HEK293T (cell line): ENCODE results near the gene FILIP1.
"Not testable (repeated sequence)": the region's sequence is repeated elsewhere in the genome, so short reads cannot be mapped to it uniquely, and the experiment has no call there.

Experiments used
- CTCF ChIA-PET: fragments of 350-600 bp; formaldehyde crosslinking; extraction: SDS; loops from one replicate; lab custom pipeline; 2021; ENCODE audit warnings: antibody characterized with exemption, inconsistent platforms; lab: Yijun Ruan, JAX
- POLR2A ChIA-PET: fragments of 350-600 bp; formaldehyde crosslinking; extraction: SDS; loops from one replicate; lab custom pipeline; 2020; ENCODE audit warnings: antibody characterized with exemption, inconsistent platforms; lab: Yijun Ruan, JAX
- DNase-seq: peaks from one replicate; pipeline ENCODE4 v3.0.0; 2012; ENCODE audit warnings: mixed read lengths; ENCODE audit errors: extremely low spot score
- ARNT ChIP-seq: fragments of 450-650 bp; IDR thresholded peaks from 2 replicates; pipeline ENCODE4 v1.6.1; 2017; ENCODE audit warnings: mild to moderate bottlenecking
- BHLHE40 ChIP-seq: fragments of 450-650 bp; IDR thresholded peaks from 2 replicates; pipeline ENCODE4 v1.6.1; 2016; ENCODE audit warnings: mild to moderate bottlenecking, moderate library complexity, borderline replicate concordance
- ELF4 ChIP-seq: fragments of 450-650 bp; IDR thresholded peaks from 2 replicates; pipeline ENCODE4 v1.6.1; 2017; ENCODE audit warnings: antibody characterized with exemption
- FOXA1 ChIP-seq: fragments of 450-650 bp; IDR thresholded peaks from 2 replicates; pipeline ENCODE4 v1.6.1; 2016; ENCODE audit warnings: mild to moderate bottlenecking
- FOXK2 ChIP-seq: fragments of 450-650 bp; IDR thresholded peaks from 2 replicates; pipeline ENCODE4 v1.6.1; 2016; ENCODE audit warnings: mild to moderate bottlenecking
- FOXM1 ChIP-seq: fragments of 450-650 bp; IDR thresholded peaks from 2 replicates; pipeline ENCODE4 v1.6.1; 2017; ENCODE audit warnings: mild to moderate bottlenecking, borderline replicate concordance
- HDGF ChIP-seq: fragments of 450-650 bp; IDR thresholded peaks from 2 replicates; pipeline ENCODE4 v1.6.1; 2017; ENCODE audit warnings: antibody characterized with exemption, borderline replicate concordance
- L3MBTL2 ChIP-seq: fragments of 450-650 bp; conservative IDR thresholded peaks from 2 replicates; pipeline ENCODE4 v1.6.1; 2016; ENCODE audit warnings: mild to moderate bottlenecking
- LEF1 ChIP-seq: fragments of 450-650 bp; IDR thresholded peaks from 2 replicates; pipeline ENCODE4 v1.6.1; 2017; ENCODE audit warnings: mild to moderate bottlenecking, borderline replicate concordance
- NFRKB ChIP-seq: fragments of 450-650 bp; IDR thresholded peaks from 2 replicates; pipeline ENCODE4 v1.6.1; 2016; ENCODE audit warnings: mild to moderate bottlenecking, moderate library complexity
- SP1 ChIP-seq: fragments of 450-650 bp; IDR thresholded peaks from 2 replicates; pipeline ENCODE4 v1.6.1; 2017
- SUZ12 ChIP-seq: fragments of 450-650 bp; IDR thresholded peaks from 2 replicates; pipeline ENCODE4 v1.6.1; 2016; ENCODE audit warnings: mild to moderate bottlenecking
- TARDBP ChIP-seq: fragments of 450-650 bp; IDR thresholded peaks from 2 replicates; pipeline ENCODE4 v1.6.1; 2016
- ZNF384 ChIP-seq: fragments of 450-650 bp; IDR thresholded peaks from 2 replicates; pipeline ENCODE4 v1.6.1; 2016
- TF ChIP-seq, protein P1 (sequence below): fragments of 450-650 bp; IDR thresholded peaks from 2 replicates; pipeline ENCODE4 v1.6.1; 2016

FILIP1 gene

DNA sequence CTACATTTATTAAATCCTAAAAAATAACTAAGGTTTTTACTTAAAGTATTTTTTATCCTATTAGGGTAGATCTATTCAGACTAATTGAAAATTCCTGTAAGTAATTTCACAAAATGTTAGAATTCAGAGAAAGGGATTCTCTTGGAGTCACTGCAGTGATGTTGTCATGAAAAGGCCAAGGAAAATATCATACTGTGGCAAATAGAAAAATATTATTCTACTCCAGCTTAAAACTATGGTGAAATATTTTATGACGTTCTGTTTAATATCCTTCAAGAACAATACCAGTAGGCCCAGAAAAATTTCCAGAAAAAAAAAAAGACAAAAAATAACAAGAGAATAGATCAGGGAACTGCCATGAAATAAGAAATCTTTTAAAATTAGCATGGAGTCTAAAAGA, 73.6 kb downstream of the FILIP1 start:
- TF ChIP-seq, protein P1, sequence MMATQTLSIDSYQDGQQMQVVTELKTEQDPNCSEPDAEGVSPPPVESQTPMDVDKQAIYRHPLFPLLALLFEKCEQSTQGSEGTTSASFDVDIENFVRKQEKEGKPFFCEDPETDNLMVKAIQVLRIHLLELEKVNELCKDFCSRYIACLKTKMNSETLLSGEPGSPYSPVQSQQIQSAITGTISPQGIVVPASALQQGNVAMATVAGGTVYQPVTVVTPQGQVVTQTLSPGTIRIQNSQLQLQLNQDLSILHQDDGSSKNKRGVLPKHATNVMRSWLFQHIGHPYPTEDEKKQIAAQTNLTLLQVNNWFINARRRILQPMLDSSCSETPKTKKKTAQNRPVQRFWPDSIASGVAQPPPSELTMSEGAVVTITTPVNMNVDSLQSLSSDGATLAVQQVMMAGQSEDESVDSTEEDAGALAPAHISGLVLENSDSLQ = no peak
- POLR2A ChIA-PET = no interaction called here
- CTCF ChIA-PET = no interaction called here
- DNase-seq = no peak

DNA sequence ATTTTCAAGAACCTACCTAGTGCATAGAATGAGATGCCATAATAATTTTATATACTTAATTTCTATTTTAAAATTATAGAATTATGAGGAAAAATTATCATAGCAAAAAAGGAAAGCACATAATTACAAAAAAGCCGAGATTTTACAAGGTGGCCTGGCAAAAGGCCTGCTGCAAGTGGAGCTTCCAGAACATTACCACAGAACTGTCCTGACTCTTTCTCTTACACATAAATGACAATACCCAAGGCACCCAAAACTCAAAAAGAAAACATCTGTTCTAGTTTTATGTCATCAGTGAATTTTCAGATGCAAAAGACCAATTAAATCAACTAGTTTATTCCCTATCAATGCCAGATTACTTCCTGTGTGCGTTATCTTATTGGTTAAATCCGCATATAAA, 74.2 kb downstream of the FILIP1 start:
- TF ChIP-seq ARNT (no peak), HDGF (no peak), SUZ12 (no peak), FOXA1 (no peak), LEF1 (no peak)
- TF ChIP-seq, protein P1 = no peak
- CTCF ChIA-PET = no interaction called here
- no peak for DNase-seq
- POLR2A ChIA-PET = no interaction called here

DNA sequence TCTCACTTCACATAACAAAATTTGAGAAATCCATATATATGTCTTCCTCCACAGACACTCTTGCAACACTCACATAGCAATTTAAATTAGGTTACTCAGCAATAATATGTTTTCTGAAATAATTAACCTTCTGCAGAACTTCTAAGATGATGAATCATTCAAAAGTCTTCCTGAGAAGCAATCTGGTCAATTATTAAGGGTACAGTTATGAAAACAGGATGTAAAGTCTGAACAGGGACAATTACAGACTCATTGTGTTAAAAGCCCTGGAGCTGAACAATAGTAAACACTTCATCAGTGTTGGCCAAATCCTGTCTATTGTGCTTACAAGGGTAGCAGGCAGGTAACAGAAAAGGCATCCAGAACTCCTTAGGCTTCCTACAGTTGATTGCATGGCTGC, 75.4 kb downstream of the FILIP1 start:
- POLR2A ChIA-PET = no interaction called here
- CTCF ChIA-PET = no interaction called here
- no peak for TF ChIP-seq ZNF384
- TF ChIP-seq, protein P1 = no peak
- TF ChIP-seq ARNT = no peak
- no peak for TF ChIP-seq TARDBP
- TF ChIP-seq HDGF = no peak
- no peak for DNase-seq

DNA sequence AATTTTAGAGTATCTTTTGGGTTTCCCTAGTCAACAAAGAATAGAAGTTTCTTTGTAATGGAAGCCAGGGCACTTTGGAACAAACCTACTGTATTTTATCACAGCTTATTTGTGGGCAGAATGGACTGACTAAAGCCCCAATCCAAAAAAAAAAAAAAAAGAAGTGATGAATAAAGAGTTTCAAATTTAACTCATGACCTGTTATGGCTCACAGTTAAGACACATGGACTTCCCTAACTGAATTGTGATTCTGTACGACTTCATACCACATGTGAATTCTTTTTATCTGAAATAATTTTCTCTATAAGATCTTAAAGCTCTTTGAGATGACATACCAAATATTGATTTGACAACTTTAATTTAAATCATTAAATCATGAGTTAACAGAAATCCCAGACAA, 77.2 kb downstream of the FILIP1 start:
- DNase-seq = no peak
- TF ChIP-seq, protein P1 = no peak
- TF ChIP-seq SUZ12 = no peak
- no peak for TF ChIP-seq FOXM1
- TF ChIP-seq NFRKB = no peak
- no peak for TF ChIP-seq ARNT
- no peak for TF ChIP-seq SP1
- POLR2A ChIA-PET = no interaction called here
- CTCF ChIA-PET = no interaction called here

DNA sequence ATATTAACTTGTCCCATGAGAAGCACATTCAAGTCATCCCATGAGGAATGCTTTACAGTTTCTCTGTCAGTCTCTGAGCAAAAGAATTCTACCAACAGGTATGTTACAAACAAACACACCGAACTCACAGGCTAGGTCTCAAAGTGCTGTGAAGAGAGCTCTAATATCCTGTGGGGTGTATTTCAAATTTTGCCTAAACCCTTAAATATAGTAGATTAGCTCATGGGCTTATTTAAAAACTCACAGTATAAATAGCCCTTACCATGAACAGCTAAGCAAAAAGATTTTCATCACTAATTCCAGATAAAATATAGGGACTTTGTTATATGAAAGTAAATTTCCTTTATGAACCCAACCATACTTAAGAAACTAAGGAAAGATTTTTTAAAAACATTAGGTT, 77.8 kb downstream of the FILIP1 start:
- TF ChIP-seq FOXK2 = no peak
- no peak for TF ChIP-seq LEF1
- ChIA-PET CTCF (no interaction called here), POLR2A (no interaction called here)
- no peak for DNase-seq

DNA sequence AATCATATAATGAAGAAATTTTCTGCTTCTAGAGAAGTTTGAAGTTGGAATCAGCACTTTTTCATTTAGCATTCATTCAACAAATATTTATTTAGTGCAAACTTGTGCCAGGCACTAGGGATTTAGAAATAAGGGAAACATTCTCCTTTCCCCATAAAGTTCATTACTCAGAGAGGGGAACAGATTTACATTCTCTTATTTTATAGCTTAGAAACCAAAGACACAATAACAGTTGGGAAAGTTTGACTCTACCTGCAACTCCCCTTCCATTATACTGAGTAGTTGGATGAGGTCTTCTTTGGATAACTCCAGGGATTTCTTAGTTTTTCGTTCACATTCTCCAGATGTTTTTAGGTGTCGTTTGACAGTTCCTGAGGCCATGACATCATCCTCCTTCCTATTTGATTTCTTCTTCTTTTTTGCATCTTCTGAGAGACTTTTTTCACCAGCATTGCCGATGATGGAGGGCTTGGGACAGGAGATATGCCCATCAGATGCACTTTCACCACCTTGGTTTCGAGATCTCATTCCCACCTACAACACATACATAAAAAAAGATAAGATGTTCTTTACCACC, 79.1 kb downstream of the FILIP1 start:
- POLR2A ChIA-PET = no interaction called here
- TF ChIP-seq FOXM1 (no peak), ARNT (no peak), BHLHE40 (no peak), SP1 (no peak), L3MBTL2 (no peak), NFRKB (no peak), FOXK2 (no peak)
- CTCF ChIA-PET = interaction anchor here (0.7 kb wide), 1 partner anchor 68 kb away, joined by 3 read pairs; no protein-coding TSS in a partner anchor
- DNase-seq = no peak

DNA sequence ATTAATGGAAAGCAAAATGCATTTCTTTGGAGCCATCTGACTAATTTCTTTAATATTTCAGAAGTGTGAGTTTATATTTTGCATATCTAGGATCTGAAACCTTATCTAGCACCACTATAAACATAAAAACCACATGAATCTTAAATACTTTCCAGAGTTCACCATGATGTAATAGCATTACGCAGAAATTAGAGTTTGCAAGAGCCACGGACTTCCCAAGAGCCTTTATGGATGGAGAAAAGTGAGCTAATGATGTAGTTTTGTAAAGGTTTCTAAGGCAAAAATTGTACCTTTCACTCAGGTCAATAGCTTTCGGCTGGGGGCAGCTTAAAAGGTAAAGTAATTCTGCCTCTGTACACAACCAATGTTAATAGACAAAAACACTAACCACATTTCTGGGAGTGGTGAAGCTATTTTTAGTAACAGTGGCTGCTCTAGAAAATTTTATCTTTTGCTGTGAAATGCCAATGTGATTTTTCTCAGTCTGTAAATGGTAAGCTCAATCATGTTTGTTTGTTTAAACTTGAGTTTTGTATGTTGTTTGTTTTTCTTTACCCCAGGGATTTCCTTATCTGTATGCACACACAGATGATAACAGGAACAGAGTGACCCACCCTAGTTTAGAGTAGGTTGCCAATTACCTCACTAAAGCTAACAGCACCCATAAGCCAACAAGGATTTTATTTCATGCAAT, 80.5 kb downstream of the FILIP1 start:
- POLR2A ChIA-PET = interaction anchor here (1.2 kb wide), 1 partner anchor 64 kb away, joined by 4 read pairs; no protein-coding TSS in a partner anchor
- DNase-seq = no peak
- no peak for TF ChIP-seq ELF4
- no peak for TF ChIP-seq FOXK2
- TF ChIP-seq BHLHE40 = no peak
- no peak for TF ChIP-seq SUZ12
- no peak for TF ChIP-seq TARDBP
- CTCF ChIA-PET = interaction anchor here (1.0 kb wide), 1 partner anchor 12 kb away, joined by 5 read pairs; no protein-coding TSS in a partner anchor

DNA sequence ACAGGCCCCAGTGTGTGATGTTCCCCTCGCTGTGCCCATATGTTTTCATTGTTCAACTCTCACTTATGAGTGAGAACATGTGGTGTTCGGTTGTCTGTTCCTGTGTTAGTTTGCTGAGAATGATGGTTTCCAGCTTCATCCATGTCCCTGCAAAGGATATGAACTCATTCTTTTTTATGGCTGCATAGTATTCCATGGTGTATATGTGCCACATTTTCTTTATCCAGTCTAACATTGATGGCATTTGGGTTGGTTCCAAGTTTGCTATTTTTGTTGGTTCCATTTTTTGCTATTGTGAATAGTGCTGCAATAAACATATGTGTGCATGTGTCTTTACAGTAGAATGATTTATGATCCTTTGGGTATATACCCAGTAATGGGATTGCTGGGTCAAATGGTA, 83.0 kb downstream of the FILIP1 start:
- DNase-seq, CTCF ChIA-PET, POLR2A ChIA-PET: not testable (repeated sequence)
